GM11168 (cell line): Measurements from ENCODE around the gene HIVEP1.
"Not testable (repeated sequence)": the region's sequence is repeated elsewhere in the genome, so short reads cannot be mapped to it uniquely, and the experiment has no call there.

Experiments used
- in situ Hi-C: fragments of 300-500 bp; cut with MboI; formaldehyde crosslinking; loops from one replicate; pipeline ENCODE4 v1.12.0; 2022; ENCODE audit warnings: low sequenced_read_pairs; ENCODE audit not compliant: unreplicated experiment

Gene HIVEP1

GRCh38 chr6:12170351-12171092 is 158.4 kb downstream of the HIVEP1 start:
- in situ Hi-C loops = no loop called here

DNA sequence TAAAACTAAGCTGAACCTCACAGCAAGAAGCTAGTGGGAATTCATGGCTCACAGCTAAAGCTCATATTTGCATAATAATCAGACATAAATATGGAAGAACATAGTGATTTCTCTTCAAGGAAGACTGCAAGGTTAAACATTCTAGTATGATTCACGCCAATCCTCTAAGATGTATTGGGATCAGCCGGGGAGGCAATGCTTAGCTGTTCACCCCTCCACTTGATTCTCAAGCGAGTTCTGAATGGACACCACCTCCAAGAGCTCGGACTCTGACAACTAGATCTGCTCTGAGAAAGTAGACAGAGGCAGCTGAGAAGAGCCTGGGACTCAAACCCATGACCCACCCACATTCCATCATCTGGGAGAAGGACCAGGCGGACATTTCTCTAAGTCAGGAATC is 159.6 kb downstream of the HIVEP1 start:
- in situ Hi-C loops = no loop called here

GRCh38 chr6:12172572-12172971 is 160.5 kb downstream of the HIVEP1 start:
- in situ Hi-C loops = no loop called here

- in situ Hi-C loops = no loop called here
These were observed 161.1 kb downstream of the HIVEP1 start for GRCh38 chr6:12173181-12173580.

- in situ Hi-C loops = no loop called here
These were observed 161.5 kb downstream of the HIVEP1 start for GRCh38 chr6:12173661-12174060.

DNA sequence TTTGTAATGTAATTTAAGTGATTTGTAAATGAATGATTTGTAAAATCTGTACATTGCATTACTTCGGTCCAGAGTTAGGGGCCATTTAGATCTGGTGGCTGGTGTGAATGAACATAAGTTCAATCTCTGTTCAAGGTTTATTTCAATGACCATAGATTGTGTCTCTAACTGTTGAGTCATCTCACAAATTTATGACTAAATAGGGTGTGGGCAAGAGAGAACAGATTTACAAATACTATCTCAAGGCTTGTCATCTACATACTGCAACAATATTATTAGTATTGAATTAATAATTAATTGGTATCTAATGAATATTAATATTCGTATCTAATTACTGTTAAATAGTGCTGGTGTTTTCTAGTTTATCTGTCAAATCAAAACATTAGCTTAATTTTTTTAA is 162.8 kb downstream of the HIVEP1 start:
- in situ Hi-C loops = no loop called here

- in situ Hi-C loops = no loop called here
These were observed 163.5 kb downstream of the HIVEP1 start for GRCh38 chr6:12175626-12176025.

- in situ Hi-C loops = not testable (repeated sequence)
These were observed 164.7 kb downstream of the HIVEP1 start for GRCh38 chr6:12176782-12177181.

DNA sequence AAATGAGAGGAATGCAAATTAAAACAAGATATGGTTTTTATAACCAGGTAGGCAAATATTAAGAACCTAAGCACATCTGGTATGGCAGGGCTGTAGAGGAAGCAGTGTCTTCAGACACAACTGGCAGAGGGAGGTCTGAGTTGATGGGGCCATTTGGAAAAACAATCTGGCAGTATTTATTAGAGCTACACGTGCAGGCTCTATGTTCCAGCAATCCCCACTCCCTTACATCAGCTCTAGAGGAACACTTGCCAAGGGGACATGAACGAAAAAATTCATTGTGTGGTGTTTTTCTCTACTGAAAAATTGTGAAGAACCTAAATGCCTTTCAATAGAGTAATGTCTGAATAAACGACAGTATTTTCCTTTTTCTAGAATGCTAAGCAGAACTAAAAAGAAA is 166.4 kb downstream of the HIVEP1 start:
- in situ Hi-C loops = no loop called here

- in situ Hi-C loops = no loop called here
These were observed 169.4 kb downstream of the HIVEP1 start for GRCh38 chr6:12181481-12181880.

- in situ Hi-C loops = no loop called here
These were observed 170.6 kb downstream of the HIVEP1 start for GRCh38 chr6:12182676-12183075.

- in situ Hi-C loops = no loop called here
These were observed 173.1 kb downstream of the HIVEP1 start for GRCh38 chr6:12185081-12185673.

GRCh38 chr6:12186528-12186927 is 174.4 kb downstream of the HIVEP1 start:
- in situ Hi-C loops = no loop called here

- in situ Hi-C loops = no loop called here
These were observed 177.0 kb downstream of the HIVEP1 start for GRCh38 chr6:12189150-12189549.

DNA sequence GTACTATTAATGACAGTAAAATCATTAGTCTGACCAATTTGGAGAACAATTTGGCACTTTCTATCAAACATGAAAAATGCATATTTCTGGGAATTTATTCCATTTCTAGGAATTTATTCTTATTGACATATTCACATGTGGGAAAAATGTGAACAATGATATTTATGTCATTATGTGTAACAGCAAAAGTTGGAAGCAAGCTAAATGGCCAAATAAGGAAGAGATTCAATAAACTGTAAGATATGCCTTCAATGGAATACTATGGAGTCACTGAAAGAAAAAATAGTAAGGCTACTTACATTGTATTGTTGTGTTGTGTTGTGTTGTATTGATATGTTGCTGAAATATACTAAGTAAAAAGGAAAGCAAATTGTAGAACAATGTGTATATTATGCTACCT is 177.5 kb downstream of the HIVEP1 start:
- in situ Hi-C loops = no loop called here

- in situ Hi-C loops = no loop called here
These were observed 178.1 kb downstream of the HIVEP1 start for GRCh38 chr6:12190252-12190651.

DNA sequence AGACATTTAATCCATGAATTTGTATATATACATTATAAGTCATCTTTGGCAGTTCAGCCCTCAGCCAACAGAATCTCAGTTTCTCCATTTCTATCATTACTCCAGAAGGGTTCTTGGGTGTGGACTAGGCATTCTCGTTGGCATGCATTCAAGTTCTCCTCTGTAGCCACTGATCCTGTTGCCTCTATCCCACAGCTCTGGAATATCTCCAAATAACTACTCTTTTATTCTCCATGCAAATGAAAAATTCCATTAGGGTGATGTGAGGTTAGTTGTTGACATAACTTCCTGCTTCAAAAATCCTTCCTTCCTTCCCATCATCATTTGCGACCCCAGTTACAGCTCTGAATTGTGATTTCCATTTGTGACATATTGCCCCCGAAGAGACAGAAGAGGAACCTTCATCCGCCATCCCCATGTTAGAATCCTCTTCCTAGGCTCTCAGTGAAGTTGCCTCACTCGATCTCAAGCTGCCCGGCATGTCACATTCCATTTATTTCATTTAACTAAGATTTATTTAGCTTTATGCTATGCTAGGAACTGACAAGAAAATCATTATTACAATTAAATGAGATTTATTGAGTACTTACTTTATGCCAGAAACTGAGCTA is 184.3 kb downstream of the HIVEP1 start:
- in situ Hi-C loops = no loop called here

GRCh38 chr6:12198851-12199250 is 186.7 kb downstream of the HIVEP1 start:
- in situ Hi-C loops = no loop called here

DNA sequence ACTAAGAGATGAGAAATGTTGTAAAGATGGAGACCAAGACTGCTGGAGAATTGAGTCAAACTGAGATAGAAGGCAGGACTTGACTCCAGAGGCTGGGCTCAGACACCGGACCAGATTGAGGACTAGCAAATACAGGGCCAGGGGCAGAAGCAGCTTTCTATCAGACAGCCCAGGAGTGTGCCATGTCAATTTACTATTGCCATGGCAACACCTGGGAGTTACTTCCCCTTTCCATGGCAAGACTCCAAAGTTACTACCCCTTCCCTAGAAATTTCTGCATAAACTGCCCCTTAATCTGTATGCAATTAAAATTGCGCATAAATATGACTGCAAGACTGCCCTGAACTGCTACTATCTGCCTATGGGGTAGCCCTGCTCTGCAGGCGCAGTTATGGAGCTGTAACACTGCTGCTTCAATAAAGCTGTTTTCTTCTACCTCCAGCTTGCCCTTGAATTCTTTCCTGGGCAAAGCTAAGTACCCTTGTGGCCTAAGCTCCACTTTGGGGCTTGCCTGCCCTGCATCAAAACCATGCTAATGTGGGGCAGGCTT is 188.0 kb downstream of the HIVEP1 start:
- in situ Hi-C loops = no loop called here

GRCh38 chr6:12200761-12201160 is 188.6 kb downstream of the HIVEP1 start:
- in situ Hi-C loops = no loop called here

- in situ Hi-C loops = no loop called here
These were observed 190.9 kb downstream of the HIVEP1 start for GRCh38 chr6:12203001-12203400.
